ENCODE results near the gene GLB1L2.
A peak's percentile ranks its signal among the peaks of the same experiment; 100 is the strongest.

GLB1L2 gene

DNA sequence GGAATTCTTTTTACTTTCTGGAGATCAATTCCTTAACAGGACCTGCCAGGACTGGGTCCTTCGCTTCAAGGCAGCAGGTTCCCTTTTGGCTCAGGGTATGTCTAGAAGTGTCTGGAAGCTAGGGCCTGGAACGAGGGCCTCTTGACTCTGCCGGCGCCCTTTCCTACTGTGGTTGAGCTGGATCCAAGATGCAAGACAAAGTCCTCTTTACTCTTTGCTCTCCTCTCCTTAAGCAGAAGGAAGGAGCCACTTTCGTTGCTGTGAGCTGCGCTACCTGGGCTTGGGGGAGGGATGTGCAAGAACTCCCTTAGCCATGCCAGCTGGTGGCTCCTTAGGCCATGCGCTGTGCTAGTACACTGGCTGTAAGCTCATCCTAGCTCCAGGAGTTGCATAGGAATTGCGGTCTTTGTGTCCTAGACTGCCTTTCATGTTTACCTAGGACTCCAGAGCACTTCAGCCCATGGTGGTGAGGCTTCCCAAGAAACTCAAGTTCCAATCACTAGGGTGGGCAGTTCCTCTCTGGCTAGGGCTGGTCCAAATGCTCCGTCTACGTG, 18.1 kb downstream of the GLB1L2 start:
- no peak for DNase-seq

DNA sequence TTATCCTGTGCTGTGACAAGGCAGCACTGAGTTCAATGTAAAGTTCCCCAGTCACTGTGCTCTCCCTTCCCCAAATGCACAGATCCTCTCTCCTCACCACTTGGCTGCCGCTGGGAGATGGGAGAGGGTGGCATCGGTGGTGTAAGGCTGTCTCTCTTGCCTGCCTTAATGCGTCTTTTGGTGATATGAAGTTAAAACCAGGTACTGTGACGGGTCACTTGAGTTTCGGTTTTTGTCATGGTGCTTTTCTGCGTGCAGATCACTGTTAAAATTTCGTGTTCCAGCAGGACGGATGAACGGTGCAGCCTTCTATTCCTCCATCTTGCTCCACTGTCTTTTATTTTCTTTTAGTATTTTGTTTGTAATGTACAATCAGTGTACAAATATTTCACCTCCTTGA, 18.6 kb downstream of the GLB1L2 start:
- no peak for DNase-seq

DNA sequence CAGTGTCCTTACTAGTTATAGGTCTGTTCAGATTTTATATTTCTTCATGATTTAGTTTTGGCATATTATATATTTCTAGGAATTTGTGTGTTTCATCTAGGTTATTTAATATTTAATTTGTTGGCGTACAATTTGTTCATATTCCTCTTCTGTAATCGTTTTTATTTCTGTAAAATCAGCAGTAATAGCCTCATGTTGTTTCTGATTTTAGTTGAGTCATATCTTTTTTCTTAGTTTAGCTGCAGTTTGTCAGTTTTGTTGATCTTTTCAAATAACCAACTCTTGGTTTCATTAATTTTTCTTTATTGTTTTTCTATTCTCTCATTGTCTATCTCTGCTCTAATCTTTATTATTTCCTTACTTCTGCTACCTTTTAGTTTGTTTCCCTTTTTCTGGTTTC, 20.3 kb downstream of the GLB1L2 start:
- DNase-seq: no peak

GRCh38 chr11:134355136-134355535, 23.3 kb downstream of the GLB1L2 start:
- DNase-seq: no peak

DNA sequence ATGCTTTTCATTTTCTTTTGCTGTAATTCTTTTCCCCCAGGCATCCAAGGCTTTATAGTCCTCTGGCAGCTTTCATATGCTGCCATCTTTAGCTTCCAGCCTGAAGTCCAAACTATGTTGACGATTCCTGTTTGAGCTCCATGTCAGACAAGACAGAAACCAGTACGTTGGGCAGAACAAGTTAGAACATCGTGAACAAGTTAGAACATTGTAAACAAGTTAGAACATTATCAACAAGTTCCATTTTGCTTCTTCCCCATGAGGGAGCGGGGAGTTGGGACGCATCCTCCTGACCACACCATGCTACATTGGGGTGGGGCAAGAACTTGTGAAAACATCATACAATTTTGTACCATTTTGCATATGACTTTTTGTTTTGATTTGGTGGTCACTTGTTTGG, 23.9 kb downstream of the GLB1L2 start:
- DNase-seq: no peak

- no peak for DNase-seq
Measured at GRCh38 chr11:134356656-134357544, 25.1 kb downstream of the GLB1L2 start.

DNA sequence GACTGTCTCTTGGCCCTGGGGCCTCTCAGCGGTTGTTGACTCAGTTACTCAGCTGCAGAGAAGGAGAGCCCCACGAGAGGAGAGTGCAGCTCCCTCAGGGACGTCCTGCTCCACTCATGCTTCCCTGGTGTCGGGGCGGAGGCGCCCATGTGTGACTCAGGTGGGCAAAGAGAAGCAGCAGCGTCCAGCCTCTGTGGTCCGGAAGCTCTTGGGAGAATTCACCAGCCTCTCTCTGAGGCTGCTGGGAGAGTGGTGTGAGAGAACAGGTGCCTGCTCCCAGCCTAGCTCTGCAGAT, 25.7 kb downstream of the GLB1L2 start:
- DNase-seq: no peak

DNA sequence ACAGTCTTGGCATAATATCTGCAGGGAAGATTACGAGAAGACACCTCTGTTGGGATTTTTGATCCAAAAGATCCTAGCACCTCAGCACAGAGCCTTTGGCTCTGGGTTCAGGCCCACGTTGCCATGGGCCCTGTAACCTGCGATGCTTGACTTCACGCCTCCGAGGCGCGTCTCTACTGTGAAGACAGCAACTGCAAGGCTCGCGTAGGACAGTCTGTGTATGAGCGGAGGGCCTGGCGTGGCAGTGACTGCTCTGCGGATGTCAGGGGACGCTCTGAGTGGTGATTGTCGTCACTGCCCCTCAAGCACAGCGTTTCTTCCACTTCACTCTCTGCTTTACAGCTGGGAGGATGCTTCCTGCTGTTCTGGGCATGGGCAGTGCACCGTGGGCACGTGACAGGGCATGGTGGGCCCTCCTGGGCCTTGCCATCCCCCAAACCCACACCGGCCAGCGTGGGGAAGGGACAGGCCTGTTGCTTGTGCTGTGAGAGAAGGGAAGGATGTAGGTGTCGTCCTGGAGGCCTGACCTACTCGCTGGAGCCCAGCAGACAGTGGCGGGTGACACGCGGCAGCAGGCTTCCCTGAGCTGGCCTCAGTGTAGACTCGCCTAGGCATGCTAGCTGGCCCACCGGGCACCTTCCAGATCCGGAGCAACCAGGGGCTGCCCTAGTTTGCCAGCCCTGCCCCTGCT, 26.5 kb downstream of the GLB1L2 start:
- no peak for DNase-seq

- no peak for DNase-seq
Measured at GRCh38 chr11:134358856-134359490, 27.2 kb downstream of the GLB1L2 start.

DNA sequence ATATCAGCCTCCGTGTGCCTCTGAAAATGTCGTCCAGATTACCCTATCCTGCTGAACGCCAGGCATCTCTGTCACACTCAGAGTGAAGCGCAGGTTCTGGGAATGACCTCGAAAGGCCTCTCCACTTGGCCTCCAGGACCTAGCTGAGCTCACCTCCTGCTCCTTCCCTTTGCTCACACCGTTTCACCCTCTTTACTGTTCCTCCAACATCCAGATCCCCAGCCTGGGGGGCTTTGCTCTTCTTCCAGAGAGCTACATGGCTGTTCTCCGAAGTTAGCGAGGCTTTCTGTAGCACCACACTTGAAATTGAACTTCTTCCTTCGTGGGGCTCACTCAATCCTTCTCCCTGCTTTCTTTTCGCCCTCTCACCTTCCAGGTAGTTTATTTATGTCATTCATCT, 27.9 kb downstream of the GLB1L2 start:
- DNase-seq: no peak

- DNase-seq: peak in 5 of 6 experiments; percentile 23 to 60 (median 48)
Measured at GRCh38 chr11:134360050-134360835, 28.5 kb downstream of the GLB1L2 start.

- DNase-seq: no peak
Measured at GRCh38 chr11:134361661-134362060, 29.9 kb downstream of the GLB1L2 start.

GRCh38 chr11:134362192-134362901, 30.6 kb downstream of the GLB1L2 start:
- no peak for DNase-seq

GRCh38 chr11:134363161-134363560, 31.4 kb downstream of the GLB1L2 start:
- DNase-seq: no peak

DNA sequence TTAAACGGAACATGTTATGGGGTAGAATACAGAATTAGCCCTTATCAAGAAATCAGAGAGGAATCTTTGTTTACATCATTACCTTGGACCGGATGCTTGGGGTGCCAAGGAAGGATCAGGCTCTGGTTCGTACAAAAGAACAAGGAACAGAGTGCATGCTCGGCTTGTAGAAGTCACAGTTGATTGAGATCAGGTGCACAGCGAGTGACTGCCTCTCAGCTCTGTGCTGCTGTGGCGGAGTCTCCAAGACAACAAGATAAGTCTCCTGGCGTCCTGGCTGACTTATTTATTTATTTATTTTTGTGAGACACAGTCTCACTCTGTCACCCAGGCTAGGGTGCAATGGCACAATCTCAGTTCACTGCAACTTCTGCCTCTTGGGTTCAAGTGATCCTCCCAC, 31.8 kb downstream of the GLB1L2 start:
- DNase-seq: no peak

DNA sequence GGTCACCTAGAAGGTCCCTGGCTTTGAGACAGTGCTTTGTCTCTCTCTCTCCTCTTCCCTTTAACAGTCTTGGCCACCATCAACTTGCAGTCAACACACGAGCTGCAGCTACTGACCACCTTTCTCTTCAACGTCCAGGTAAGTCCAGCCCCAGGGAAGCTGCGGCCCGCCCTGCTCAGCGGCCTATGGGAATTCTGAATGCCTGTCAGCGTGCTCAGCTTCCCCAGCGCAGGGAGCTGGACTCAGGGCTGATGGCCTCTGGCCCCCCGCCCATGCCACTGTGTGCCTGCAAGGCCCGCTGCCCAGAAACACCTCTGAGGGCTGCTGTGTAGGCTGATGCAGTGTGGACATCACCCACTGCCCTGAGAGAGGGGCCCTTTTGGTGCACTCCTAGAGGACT, 32.5 kb downstream of the GLB1L2 start:
- no peak for DNase-seq

- DNase-seq: no peak
Measured at GRCh38 chr11:134365011-134365925, 33.5 kb downstream of the GLB1L2 start.

DNA sequence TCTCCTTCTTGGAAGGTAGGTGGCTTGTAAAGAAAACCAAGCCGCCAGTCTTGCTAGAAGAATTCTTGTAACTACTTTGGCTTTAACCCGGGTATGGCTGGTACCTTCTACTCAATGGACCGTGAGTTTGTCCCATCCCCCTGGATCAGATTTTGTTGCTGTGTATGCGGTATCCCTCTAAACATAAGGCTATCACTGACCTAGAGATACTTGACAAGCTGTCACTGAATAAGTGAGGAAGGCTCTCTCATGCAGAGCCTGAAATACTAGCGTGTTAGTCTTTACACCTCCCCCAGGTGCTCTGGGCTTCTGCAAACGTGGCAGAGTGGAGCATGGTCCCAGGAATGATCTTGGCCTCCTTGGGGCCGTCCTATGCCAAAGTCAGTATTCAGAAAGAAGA, 34.5 kb downstream of the GLB1L2 start:
- DNase-seq: no peak

DNA sequence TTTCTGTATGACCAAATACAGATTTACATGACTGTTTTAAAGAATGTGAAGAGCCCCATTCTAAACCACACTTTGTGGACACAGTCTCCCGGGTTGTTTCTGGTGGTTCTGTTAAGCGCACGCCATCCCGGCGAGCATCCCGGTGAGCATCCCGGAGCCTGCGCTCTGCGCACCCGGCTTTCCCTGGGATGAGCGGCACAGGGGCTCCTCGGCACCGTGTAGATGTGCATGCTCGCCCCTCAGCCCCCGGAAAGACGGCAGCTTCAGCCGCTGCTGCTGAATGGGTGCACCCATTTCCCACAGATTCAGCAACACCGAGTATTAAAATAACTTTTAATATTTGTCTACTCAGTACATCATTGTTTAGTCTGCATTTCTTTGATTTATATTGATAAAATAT, 36.0 kb downstream of the GLB1L2 start:
- no peak for DNase-seq

DNA sequence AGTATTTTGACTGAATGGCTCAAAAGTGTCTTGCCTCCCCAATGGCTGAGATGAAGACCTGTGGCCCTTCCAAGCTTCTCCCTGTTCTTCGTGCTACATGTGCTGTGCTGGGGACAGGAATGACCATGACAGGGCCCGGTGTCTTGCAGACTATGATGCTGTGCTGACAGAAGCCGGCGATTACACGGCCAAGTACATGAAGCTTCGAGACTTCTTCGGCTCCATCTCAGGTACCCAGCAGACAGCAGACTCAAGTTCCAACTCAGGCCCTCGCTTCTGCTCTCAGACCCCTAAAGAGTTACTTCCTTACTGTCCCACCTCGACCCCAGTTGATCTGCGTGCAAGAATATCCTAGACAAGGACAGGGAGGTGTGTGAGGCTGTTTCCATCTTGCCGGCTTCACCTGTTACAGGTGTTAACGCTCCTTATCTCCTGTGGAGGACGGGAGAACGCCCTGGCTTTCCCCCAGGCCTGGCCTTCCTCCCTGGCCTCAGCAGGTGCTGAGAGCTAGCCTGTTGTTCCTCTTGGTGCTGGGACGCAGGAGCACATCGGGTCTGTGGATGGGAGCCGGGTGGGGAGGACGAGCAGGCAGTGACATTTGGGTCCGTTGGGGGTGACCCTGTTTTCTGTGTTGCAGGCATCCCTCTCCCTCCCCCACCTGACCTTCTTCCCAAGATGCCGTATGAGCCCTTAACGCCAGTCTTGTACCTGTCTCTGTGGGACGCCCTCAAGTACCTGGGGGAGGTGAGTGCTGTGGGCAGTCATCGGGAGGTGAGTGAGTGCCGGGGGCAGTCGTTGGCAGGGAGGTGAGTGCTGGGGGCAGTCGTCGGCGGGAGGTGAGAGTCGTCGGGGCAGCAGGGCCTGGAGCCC, 38.1 kb downstream of the GLB1L2 start:
- DNase-seq: no peak
